ENCODE results near the gene MYCBP2. TPM values are rescaled to one million over a fixed set of nuclear protein-coding genes. Genes with fewer than 3 reads are reported as not detected.

The MYCBP2 gene
- polyA plus RNA-seq, 1 of the 3 experiments (the other 2 are of a cell fraction) = 18.5 TPM

DNA sequence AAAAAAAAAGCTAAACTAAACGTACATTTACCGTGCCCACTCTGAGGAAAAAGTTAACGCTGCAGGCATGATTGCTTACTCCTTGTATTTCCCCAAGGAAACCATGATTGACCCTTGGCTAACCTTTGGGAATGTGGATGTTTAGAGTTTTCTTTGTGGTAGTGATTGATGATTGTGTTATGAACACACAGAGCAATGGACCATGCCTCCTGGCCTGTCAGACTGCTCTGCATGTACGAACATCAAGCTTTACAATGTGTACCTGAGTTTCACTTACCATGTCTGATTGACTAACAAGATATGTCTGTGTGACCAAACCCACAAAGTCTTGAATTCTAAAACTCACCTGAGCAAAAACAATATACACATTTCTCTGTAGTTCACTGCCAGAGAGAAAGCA is 35.1 kb downstream of the MYCBP2 start:
- Histone ChIP-seq H3K9me2 (no peaks in the 10 kb centered on the region), H3K4me1 (ENCODE audit: control insufficient read depth in 1 of 2, insufficient read depth in 2 of 2, low read depth in 1 of 2, low read length in 1 of 2) (no peaks in the 10 kb centered on the region), H3K4me3 (ENCODE audit: low read depth in 2 of 2, low read length in 1 of 2) (no peak overlapping the region), H3K79me2 (ENCODE audit: insufficient read depth) (peaks cover under 1% of the 10 kb centered on the region; the same call in 1 of the 2 replicates), H3F3A (replicated peaks; ENCODE audit: insufficient read depth) (no peaks in the 10 kb centered on the region), H2AFZ (ENCODE audit: low read depth) (no peak overlapping the region), H3K9ac (no peak overlapping the region), H4K20me1 (ENCODE audit: insufficient read depth) (no peaks in the 10 kb centered on the region), H3K27me3 (ENCODE audit: insufficient read depth) (no peaks in the 10 kb centered on the region), H3K36me3 (replicated peaks in 1 of 2; ENCODE audit: control insufficient read depth in 1 of 2, insufficient read depth in 2 of 2, low read length in 1 of 2) (peaks cover 37 to 42% of the 10 kb centered on the region in 2 experiments), H3K27ac (ENCODE audit: low read depth in 2 of 2, low read length in 1 of 2) (no peak overlapping the region), H3K4me2 (no peak overlapping the region), H3K9me3 (no peaks in the 10 kb centered on the region)
- DNase-seq = no peak
- POLR2A ChIA-PET = no interaction called here
- TF ChIP-seq FOXJ3 (CRISPR knock-in tag; IDR thresholded peaks at IDR 0.05) = no peak
- no peak for TF ChIP-seq GATA2 (CRISPR knock-in tag; IDR thresholded peaks at IDR 0.05)
- TF ChIP-seq JUND (IDR thresholded peaks at IDR 0.05) = no peak
- TF ChIP-seq FOXM1 (IDR thresholded peaks at IDR 0.05; ENCODE audit: low read depth) = no peak
- TF ChIP-seq POLR2AphosphoS5 (IDR thresholded peaks at IDR 0.05; ENCODE audit: low read depth, low read length) = no peak
- TF ChIP-seq, protein P1, sequence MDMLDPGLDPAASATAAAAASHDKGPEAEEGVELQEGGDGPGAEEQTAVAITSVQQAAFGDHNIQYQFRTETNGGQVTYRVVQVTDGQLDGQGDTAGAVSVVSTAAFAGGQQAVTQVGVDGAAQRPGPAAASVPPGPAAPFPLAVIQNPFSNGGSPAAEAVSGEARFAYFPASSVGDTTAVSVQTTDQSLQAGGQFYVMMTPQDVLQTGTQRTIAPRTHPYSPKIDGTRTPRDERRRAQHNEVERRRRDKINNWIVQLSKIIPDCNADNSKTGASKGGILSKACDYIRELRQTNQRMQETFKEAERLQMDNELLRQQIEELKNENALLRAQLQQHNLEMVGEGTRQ (IDR thresholded peaks at IDR 0.05; ENCODE audit: borderline replicate concordance, low read depth, low read length) = no peak
- TF ChIP-seq EZH2phosphoT487 (IDR thresholded peaks at IDR 0.05; ENCODE audit: borderline replicate concordance, low read depth) = no peak
- no peak for TF ChIP-seq RXRA (IDR thresholded peaks at IDR 0.05; ENCODE audit: borderline replicate concordance, low read depth)
- TF ChIP-seq, protein P2, sequence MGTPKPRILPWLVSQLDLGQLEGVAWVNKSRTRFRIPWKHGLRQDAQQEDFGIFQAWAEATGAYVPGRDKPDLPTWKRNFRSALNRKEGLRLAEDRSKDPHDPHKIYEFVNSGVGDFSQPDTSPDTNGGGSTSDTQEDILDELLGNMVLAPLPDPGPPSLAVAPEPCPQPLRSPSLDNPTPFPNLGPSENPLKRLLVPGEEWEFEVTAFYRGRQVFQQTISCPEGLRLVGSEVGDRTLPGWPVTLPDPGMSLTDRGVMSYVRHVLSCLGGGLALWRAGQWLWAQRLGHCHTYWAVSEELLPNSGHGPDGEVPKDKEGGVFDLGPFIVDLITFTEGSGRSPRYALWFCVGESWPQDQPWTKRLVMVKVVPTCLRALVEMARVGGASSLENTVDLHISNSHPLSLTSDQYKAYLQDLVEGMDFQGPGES (IDR thresholded peaks at IDR 0.05; ENCODE audit: low read depth, low read length) = no peak
- TF ChIP-seq FOSL2 (IDR thresholded peaks at IDR 0.05; ENCODE audit: borderline replicate concordance, low read depth) = no peak
- TF ChIP-seq, protein P3, sequence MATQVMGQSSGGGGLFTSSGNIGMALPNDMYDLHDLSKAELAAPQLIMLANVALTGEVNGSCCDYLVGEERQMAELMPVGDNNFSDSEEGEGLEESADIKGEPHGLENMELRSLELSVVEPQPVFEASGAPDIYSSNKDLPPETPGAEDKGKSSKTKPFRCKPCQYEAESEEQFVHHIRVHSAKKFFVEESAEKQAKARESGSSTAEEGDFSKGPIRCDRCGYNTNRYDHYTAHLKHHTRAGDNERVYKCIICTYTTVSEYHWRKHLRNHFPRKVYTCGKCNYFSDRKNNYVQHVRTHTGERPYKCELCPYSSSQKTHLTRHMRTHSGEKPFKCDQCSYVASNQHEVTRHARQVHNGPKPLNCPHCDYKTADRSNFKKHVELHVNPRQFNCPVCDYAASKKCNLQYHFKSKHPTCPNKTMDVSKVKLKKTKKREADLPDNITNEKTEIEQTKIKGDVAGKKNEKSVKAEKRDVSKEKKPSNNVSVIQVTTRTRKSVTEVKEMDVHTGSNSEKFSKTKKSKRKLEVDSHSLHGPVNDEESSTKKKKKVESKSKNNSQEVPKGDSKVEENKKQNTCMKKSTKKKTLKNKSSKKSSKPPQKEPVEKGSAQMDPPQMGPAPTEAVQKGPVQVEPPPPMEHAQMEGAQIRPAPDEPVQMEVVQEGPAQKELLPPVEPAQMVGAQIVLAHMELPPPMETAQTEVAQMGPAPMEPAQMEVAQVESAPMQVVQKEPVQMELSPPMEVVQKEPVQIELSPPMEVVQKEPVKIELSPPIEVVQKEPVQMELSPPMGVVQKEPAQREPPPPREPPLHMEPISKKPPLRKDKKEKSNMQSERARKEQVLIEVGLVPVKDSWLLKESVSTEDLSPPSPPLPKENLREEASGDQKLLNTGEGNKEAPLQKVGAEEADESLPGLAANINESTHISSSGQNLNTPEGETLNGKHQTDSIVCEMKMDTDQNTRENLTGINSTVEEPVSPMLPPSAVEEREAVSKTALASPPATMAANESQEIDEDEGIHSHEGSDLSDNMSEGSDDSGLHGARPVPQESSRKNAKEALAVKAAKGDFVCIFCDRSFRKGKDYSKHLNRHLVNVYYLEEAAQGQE (IDR thresholded peaks at IDR 0.05; ENCODE audit: low read depth, low read length) = no peak
- TF ChIP-seq MXI1 (IDR thresholded peaks at IDR 0.05; ENCODE audit: low read depth, low read length) = no peak
- TF ChIP-seq YY1 (IDR thresholded peaks at IDR 0.05; ENCODE audit: low read depth) = no peak
- TF ChIP-seq NFIC (IDR thresholded peaks at IDR 0.05; ENCODE audit: borderline replicate concordance) = no peak
- no peak for TF ChIP-seq SIN3A (IDR thresholded peaks at IDR 0.05; ENCODE audit: borderline replicate concordance, low read depth, low read length)
- TF ChIP-seq RCOR1 (IDR thresholded peaks at IDR 0.05; ENCODE audit: low read length) = no peak
- TF ChIP-seq RFX5 (IDR thresholded peaks at IDR 0.05; ENCODE audit: low read length) = no peak
- CTCF ChIA-PET = interaction anchor here (0.6 kb wide), 1 partner anchor 34 kb away, joined by 3 read pairs; no protein-coding TSS in a partner anchor
- WGBS (ENCODE audit: low lambda C conversion rate) = 95% methylated on average over 4 of the region's 4 CpGs
